Esophagus muscularis mucosa (tissue), 3 donors: ENCODE data around the gene PARP8.

Experiments used
- CTCF ChIP-seq, 3 experiments: fragments of 200-600 bp in 2 of 3; fragments of 450-650 bp in 1 of 3; sonication (generic) in 2 of 3; IDR thresholded peaks; one replicate each; pipeline ENCODE4 v1.5.1; 2017 to 2019; ENCODE audit warnings: antibody characterized with exemption in 3 of 3, mild to moderate bottlenecking in 2 of 3, moderate library complexity in 1 of 3
- EP300 ChIP-seq: sonication (generic); formaldehyde crosslinking; IDR thresholded peaks from one replicate; pipeline ENCODE4 v1.6.1; 2017; ENCODE audit warnings: antibody characterized with exemption

GRCh38 chr5:50749181-50749580, 82.7 kb downstream of the PARP8 start:
- TF ChIP-seq CTCF (IDR thresholded peaks at IDR 0.05), result no peak
- TF ChIP-seq EP300, result no peak
